IPS-11a (cell line): Measurements from ENCODE around the gene HYAL1.

Experiments
- H3K4me3 ChIP-seq: one replicate; pipeline ENCODE4 v1.5.1; 2013; ENCODE audit warnings: low read depth, low read length, control low read depth

The HYAL1 gene, protein sequence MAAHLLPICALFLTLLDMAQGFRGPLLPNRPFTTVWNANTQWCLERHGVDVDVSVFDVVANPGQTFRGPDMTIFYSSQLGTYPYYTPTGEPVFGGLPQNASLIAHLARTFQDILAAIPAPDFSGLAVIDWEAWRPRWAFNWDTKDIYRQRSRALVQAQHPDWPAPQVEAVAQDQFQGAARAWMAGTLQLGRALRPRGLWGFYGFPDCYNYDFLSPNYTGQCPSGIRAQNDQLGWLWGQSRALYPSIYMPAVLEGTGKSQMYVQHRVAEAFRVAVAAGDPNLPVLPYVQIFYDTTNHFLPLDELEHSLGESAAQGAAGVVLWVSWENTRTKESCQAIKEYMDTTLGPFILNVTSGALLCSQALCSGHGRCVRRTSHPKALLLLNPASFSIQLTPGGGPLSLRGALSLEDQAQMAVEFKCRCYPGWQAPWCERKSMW

DNA sequence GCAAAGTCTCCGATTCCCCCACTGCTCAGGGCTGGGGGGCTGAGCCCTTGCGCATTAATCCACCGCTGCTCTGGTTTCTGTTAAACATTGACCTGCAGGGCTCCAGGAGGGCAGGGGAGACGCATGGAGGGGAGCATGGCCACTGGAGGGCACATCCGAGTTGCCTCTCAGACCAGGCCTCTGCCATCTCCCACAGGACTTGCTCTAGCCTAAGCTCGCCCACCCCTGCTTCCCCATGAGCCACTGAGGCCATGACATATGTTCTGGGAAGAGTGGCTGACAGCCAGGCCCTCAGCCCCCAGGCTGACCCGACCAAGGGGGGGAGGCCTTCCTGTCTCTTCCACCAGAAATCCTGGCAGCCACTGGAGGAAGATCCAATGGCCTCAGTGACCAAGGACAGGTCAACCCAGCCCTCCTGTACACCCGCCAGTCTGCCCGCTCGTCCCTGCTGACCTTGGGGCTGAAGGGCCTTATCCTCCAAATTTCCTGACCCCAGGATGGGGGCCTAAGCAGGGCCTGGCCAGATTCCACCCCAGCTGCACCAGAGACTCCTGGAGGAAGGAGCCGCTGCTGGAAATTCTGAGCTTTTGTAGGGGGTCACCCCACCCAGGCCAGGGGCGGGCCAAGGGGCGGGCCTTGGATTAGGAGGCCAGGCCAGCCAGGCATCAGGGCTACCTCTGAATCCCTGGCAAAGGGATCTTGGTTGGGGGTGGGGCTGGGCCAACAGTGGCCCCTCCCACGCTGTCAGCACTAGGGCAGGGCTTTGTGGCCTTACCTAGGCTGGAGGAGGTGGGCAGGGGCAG, at the start of gene HYAL1:
Gene HYAL1 (minus strand): TSS at position 562 of the 803 bp plus-strand sequence. CDS start 618 bp downstream, outside the sequence.
- H3K4me3 ChIP-seq, result no peak within 1 kb of the TSS

DNA sequence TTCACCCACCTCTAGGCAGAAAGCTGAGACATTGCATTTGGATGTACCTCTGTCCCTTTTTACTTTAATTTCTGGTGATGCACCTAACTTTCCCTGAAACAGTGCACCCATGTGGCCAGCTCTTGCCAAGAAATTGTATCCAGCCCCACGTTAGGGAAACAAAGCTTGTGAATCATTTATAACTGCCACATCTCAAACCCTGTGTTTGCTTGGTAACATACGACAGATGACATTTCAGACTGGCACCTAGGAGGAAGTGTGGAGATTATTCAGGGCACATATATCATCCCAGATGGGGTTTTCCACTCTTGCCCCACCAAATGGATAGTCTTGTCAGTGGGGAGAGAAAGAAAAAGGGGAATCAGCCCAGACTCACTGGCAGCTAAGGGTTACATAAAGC, 49.4 kb upstream of the HYAL1 start:
- no peak overlapping the region for H3K4me3 ChIP-seq

DNA sequence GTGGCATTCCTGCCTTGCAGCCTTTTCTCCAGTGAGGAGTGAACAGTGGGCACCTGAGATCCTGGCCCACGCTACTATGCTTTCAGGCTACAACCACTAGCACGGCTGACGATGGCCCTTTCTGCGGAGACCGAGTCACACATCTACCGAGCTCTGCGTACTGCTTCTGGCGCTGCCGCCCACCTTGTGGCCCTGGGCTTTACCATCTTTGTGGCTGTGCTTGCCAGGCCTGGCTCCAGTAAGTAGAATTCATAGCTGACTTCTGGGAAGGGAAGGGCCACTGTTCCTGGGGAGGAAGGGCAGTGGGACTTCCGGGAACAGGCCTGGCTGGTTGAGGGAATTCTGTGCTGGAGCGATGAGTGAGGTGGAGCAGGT, 47.9 kb upstream of the HYAL1 start:
- H3K4me3 ChIP-seq, result peak overlapping the region; percentile 94

DNA sequence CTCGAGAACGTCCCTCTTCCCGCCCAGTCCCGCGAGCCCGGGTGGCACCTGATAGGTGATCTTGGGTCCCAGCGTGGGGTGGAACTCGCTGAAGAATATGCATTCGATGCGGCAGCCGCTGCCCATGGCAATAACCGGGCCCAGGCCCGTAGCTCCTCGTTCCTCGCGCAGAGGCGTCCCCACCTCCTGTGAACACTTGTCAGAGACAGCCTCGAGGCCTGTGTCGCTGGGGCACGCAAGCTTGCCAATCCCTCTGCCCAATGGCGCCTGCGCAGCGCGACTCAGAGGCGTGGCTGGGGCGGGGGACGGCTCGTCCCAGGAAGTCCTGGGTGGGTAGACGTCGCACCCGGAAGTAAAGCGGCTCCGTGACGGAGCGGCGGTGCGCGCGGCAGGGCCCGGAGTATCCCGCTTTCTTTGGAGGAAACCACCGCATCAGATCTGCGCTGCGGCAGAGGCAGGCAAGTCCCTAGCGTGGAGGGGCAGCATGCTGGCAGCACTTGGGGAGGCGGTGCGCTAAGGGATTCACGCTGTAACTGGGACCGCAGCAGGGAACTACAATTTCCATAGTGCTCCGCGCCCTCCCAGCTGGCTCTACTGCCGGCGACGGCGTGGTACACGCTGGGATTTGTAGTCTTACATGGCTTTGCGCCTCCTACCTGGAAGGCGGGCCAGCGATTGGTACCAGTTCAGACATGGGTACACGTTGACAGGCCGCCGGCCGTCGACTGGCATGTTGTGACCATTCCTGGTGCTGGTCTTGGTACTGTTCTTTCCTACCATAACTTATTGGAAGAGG, 47.4 kb upstream of the HYAL1 start, which contains the start of the genes CYB561D2 and NPRL2:
Gene CYB561D2 (plus strand): TSS at position 336 of the 796 bp plus-strand sequence. CDS start 572 bp downstream, outside the sequence.
Gene NPRL2 (minus strand): TSS at position 249 of the 796 bp plus-strand sequence. CDS start 123 bp downstream, at position 126.
- H3K4me3 ChIP-seq, result peak within 1 kb of the TSS; percentile 94

DNA sequence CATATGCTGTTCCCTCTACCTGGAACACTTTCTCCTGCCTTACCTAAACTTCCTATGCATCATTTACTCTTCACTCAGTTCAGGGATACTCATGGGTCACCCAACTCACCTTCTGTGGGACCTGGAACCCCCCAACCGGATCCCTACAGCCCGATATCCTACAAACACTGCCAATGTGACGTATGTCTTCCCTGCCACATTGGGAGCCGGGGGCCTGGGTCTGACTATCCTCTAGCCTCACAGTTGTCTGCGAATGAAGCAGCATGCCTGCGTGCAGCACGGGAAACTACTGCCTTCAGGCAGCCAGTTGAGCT, 46.8 kb upstream of the HYAL1 start:
- peak overlapping the region; percentile 94 for H3K4me3 ChIP-seq

DNA sequence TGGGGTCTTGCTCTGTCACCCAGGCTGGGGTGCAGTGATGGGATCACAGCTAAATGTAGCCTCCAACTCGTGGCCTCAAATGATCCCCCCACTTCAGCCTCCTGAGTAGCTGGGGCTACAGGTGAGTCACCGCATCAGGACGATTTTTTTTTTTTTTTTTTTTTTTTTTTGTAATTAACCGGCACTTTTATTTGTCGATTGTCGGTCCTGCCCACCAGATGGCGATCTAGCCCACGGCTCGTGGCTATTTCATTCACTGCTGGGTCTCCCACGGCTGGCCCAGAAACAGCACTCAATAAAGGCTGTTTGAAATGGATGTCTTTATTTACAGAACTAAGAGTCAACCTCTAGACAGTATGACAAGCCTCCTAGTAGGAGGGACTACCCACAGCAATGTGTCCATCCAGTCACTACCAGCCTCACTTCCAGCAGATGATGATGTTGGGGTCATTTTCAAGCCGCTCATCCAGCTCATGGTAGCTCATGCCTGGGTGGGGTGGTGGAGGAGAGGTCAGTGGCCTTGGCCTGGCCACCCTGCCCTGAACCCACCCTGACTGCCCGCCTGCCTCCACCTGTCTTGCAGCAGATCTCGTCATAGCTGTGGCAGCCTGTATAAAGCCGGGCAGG, 43.9 kb upstream of the HYAL1 start:
- H3K4me3 ChIP-seq, result no peak overlapping the region

DNA sequence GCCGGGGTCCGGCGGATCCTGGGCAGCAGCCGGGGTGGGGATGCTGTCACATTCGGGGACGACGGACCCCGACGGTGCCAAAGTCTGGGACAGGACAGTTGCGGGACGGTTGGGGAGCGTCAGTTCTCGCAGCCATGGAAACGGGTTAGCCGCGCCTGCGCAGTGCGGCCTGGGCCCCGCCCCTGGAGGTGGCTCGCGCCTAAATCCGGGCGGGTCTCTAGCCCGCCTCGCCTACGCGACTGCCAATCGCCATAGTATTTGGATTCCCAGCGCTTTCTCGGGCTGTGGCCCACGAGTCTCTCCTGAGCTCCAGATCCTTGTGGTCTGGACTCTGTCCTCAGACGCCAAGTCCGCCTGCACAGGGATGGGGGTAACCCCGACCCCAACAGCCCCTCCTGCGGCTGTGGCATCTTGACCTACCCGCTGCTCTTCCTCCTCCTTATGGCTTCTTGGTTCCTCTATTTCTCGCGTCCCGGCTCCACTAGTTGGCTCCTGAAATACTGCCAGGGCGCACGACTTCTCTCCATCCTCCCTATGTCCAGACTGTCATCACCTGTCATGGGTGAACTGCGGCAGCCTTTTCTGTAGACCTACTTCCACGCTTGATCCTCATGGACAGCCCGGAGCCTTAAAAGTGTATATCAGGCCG, 42.3 kb upstream of the HYAL1 start, which contains the start of gene ZMYND10:
Gene ZMYND10 (minus strand): TSS at position 147 of the 649 bp plus-strand sequence. CDS start 153 bp downstream, outside the sequence.
- peak within 1 kb of the TSS; percentile 25 for H3K4me3 ChIP-seq

DNA sequence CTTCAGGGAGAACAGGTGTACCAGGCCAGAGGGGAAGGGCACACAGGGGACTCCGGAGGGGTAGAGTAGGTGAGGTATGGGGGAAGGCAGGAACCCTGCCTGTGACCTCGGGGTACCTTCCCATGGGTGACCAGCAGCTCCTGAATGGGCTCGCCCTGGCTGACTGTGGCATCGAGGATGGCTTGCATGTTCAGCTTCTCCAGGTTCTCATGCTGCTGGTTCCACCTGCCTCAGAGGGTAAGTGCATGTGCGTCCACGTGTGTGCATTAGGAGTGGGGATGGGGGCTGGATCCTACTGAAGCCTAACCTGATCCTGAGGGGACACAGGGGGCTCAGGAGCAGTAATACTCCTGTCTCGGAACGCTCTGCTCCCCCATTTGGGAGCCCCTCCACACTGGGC, 41.6 kb upstream of the HYAL1 start:
- H3K4me3 ChIP-seq, result no peak overlapping the region

DNA sequence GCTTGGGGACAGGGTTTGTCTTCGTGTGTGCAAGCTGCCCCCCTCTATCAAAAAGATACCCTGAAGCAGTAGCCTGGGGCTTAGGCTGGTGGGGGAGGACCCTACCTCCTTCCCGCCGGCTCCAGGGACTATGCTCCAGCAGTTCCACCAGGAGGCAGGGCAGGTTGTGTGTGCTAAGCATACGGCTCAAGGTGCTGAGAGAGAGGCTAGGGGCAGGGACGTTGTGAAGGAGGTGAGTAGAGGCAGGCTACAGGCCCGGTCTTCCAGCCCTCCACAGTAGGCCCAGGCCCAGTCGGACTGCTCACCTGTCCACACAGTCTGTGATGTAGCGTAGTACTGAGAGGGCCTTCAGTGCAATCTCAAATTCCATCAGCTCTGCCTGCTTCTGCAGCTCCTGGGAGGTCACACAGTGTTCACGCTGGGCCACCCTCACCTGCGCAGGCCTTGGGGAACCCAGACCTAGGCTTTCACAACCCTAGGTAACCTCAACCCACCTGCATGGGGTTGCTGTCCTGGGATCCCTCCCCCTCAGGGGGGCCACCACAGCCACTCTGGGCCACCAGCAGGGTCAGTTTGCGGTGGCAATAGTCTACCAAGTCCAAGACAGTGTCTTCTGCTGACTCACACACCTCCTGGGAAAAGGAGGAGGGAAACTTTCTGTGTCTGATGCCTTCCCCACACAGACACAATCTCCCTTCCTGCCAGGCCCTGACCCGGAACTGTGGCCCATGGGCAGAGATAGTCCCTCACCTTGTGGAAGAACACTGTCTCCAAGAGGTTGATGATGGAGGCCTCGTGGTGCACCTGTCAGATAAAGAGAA, 39.6 kb upstream of the HYAL1 start:
- H3K4me3 ChIP-seq, result no peak overlapping the region

DNA sequence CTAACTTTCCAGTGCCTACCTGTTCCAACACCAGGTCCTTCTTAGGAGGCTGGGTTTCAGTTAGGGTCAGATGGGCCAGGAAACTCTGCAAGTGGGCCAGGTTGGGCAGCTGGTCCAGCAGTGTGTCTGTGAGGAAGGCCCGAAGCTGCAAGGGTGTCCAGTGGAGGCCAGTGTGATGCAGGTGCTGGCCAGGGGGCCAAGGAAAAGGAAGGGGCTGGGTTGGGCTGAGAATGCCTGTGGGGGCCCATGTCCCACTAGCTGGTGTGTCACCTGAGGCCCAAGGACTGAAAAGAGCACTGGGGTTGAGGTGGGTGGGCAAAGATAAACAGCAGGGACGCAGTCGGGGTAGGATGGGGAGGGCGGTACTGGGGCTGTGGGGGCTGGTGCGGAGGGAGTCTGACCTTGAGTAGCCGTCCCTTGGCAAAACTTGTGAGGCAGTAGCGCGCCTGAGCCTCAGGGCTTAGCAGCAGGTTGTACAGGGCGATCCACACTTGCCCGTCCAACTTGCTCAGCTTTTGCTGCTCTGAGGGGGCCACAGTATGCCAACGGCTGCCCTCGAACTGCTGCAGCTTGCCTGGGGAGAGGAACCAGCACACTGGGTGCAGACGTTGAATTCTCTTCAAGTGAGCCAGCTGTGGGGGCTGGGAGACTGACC, 38.7 kb upstream of the HYAL1 start:
- no peak overlapping the region for H3K4me3 ChIP-seq

DNA sequence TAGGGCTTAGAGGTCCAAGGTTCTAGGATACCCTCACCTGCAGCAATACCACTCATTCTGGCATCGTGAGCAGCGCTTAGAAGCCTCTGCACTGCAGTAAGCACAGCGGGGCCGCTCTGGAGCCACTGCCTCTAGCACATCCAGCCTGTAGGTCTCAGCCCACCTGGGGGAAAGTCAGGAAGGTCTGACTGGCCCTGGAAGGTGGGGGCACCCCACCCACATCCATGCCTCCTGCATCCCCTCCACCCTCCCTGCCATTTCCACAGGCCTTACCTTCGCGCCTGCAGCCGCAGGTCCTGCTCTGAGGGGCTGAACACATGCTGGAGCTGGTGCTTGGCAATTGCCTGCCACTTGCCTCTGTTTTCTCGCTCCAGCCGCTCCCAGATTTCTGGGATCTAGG, 38.2 kb upstream of the HYAL1 start:
- H3K4me3 ChIP-seq, result no peak overlapping the region

DNA sequence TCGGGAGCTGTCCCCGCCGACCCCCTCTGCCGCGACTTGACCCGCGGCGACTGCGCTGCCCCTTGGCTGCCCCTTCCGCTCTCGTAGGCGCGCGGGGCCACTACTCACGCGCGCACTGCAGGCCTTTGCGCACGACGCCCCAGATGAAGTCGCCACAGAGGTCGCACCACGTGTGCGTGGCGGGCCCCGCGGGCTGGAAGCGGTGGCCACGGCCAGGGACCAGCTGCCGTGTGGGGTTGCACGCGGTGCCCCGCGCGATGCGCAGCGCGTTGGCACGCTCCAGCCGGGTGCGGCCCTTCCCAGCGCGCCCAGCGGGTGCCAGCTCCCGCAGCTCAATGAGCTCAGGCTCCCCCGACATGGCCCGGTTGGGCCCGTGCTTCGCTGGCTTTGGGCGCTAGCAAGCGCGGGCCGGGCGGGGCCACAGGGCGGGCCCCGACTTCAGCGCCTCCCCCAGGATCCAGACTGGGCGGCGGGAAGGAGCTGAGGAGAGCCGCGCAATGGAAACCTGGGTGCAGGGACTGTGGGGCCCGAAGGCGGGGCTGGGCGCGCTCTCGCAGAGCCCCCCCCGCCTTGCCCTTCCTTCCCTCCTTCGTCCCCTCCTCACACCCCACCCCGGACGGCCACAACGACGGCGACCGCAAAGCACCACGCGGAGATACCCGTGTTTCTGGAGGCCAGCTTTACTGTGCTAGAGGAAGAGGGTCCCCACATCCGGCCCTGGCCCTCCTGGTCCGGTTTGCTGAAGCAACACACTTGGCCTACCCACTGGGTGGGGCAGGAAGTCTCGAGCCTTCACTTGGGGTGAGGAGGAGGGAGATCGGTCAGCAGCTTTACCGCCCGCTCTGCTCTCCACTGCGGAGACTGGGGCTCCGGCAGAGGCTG, 37.3 kb upstream of the HYAL1 start, which contains the start of gene RASSF1:
Gene RASSF1 (minus strand): TSS at position 389 of the 882 bp plus-strand sequence. CDS start 31 bp downstream, at position 358.
- H3K4me3 ChIP-seq, result peak within 1 kb of the TSS; percentile 27

DNA sequence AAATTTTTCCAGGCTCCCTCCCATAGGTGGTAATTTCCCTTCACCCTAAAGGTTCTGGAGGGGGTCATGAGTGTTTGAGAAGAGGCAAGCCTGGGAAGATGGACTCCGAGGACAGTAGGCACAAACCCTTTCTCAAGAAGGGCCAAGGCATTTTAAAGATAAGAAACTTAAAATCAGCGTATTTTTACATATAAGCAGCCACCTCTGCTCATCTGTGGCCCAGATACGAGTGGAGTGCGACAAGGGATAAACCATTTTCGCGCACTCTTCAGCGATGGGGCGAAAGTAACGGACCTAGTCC, 36.7 kb upstream of the HYAL1 start:
- H3K4me3 ChIP-seq, result peak overlapping the region; percentile 27

DNA sequence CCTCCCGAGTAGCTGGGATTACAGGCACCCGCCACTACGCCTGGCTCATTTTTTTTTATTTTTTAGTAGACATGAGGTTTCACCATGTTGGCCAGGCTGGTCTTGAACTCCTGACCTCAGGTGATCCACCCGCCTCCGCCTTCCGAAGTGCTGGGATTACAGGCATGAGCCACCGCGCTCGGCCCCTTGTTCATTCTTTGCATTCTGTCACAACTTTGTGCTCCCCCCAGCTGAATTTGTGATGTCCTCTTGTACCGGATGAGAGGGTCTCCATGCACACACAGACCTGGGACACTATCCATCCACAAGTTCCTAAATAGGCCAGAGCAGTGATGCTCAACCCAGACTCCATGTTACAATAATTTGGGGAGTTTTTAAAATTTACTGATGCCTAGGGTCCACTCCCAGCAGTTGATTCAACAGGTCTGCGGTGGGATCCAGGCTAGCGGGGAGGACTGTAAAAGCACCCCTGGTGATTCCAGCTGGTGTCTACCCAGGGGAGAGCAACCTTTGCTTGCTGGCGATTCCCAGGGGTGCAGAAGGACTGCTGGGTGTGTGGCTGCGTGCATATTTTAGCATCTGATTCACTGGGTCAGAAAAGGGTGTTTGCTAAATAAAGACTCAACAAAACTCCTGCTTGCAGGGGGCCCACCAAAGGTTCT, 36.2 kb upstream of the HYAL1 start:
- no peak overlapping the region for H3K4me3 ChIP-seq

DNA sequence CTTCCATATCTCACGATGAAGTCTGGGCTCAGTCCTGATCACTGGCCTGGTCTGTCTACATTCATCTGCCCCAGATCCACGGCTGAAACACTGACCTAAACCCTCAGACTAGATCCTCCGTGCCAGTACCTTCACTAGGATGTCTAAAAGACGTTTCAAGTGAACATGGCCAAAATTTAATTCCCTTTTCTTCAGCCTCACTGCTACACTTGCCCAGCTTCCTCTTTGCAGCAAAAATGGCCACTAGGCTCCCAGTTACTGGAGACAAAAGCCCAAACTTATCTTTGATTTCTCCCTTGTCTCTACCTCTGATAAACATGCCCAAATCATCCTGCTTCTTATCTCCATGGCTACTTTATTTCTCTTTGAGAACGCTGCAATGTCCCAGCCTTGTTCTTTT, 35.6 kb upstream of the HYAL1 start:
- H3K4me3 ChIP-seq, result no peak overlapping the region

DNA sequence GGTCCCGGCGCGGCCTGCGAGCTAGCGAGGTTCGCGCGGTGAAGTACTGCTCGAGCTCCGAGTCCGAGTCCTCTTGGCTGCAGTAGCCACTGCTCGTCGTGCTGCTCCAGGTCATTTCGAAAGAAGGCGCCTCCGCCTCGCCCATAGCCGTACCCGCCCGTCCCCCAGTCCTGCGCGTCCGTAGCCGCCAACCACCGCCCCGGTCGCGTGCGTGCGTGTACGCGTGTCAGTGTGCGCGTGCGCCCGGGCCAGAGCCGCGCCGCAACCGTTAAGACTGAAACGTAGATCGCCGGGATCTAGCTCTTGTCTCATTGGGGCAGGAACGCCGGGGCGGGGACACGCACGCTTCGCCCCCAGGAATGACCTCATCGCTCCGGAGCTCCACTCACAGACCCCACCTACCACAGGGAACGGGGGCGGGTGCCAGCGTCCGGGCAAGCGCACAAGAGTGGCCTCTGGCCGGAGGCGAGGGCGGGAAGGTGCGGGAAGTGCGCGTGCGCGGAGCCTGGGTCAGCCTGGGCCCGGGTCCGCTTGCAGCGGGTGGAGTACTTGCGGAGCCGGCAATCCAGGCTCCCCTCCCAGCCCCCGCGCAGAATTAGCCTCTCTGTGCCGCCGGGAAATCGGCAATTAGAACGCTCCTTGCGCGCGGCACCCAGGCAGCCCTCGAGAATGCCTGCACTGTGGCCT, 33.9 kb upstream of the HYAL1 start:
- peak overlapping the region; percentile 85 for H3K4me3 ChIP-seq
